HG03565 (cell line): ENCODE results near the gene ZBP1.

ENCODE experiments used
- ATAC-seq: cut with Tn5 transposase; IDR thresholded peaks from one replicate; pipeline ENCODE4 v1.9.1; 2021; ENCODE audit warnings: mild to moderate bottlenecking, moderate library complexity; ENCODE audit not compliant: unreplicated experiment

ZBP1 gene

DNA sequence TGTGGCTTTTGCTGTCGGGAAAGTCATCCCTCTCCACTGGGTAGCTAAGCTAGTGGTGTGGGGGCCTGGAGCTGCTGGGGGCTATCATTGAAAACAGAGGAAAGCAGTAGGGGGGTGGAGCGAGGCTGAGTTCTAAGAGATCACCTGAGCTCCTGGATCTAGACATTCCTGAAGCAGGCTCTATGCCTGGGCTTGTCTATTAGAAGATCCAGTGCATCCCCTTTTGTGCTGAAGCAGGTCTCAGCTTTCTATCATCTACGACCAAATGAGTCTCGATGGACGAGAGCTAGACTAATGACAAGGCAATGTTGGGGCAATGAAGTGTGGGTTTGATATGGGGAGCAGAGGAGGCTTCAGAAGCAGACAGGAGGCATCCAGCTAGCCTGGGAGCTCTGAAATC is 18.5 kb downstream of the ZBP1 start:
- ATAC-seq: no peak

DNA sequence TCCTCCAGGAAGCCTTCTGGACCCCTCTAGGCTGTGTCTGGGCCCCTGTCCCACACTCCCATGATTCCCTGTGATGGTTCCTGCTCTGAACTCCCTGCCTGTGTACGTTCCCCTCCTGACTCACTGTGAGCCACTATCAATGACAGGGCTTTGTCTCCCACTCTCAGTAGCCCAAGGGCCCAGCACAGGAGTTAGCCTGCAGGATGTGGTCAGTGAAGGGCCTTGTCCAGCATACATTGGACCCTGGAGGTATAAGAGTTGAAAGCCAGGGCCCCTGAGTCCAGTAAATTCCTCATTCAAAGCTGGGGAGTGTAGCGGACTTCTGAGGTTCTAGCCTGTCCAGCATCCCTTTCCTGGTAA is 19.0 kb downstream of the ZBP1 start:
- ATAC-seq: no peak

DNA sequence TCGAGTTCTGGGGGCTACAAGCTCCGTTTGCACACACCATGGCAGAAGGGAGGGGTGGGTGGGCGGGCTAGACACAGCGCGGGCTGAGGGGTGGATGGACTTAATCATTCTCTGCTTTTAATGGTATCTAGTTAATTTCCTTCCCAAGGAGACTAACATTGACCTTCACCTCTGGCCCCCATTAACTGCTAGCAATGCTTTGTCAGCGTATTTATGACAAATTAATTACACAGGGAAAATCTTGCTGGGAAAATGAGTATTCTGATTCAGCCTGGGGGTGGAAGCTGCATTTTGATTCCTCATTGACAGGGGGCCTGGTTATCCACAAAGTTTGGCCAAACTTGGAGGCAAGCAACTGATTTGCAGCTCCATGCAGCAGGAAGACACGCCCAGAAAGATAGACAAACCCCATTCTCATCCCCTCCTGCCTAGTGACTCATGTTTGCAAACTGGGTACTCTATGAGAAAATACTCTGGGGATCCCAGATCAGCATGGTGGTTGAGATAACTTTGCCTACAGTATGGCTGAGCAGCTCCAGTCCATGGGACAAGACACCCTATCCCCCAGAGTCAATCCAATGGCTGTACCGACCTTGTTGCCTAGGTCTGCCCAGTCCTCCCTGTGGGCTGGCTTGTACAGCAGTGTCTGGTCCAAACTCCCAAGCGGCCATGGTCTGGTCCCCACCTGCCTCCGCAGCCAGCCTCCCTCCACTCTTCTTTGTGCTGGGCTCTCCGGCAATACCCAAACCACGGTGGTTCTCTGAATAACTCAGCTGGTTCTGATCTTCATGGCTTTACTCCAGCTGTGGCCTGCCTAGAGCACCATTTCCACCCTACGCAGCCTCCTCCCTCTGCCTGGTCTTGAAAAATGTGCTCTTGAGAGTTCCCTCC is 19.7 kb downstream of the ZBP1 start:
- ATAC-seq: no peak

- ATAC-seq: no peak
Measured at GRCh38 chr20:57598491-57598890, 21.7 kb downstream of the ZBP1 start.

- ATAC-seq: no peak
Measured at GRCh38 chr20:57598060-57598459, 22.2 kb downstream of the ZBP1 start.

DNA sequence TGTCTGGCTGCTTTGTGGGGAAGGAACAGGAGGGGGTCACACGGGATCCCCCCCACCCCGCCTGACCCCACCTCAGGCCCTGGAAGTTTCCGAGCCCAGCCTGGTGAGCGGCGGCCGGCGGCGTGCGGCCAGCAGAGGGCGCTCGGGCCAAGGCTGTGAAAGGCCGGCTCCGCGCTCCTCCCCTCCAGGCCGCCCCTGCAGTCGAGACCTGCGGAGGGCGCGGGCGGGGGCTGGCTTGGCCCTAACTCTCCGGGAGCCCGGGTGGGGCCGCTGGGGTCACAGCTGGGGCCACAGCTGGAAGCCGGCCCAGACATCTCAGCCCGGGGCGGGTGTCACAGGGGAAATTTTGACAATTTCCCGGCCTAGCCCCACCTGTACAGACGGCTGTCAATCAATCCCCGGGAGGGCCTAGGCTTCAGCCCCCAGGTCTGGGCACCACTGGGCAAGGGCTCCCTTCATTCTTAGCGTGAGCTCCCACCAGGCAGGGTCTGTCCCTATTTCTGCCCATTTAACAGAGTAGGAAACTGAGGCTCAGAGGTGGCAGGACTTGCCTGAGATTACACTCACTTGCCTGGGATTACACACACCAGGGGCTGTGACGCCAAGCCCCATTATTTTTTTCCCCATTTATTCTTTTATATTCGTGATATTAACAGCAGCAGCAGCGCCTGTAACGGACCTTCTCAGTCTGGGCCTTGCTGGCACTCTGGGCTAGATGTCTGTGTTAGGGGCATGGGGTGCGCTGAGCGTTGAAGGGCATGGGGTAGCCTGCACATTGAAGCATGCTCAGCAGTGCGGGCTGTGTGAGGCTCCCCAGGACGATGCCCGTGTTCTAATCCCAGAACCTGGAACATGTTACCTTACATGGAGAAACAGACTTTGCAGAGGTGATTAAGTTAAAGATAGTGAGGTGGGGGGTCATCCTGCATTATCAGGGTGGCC is 23.0 kb downstream of the ZBP1 start:
- no peak for ATAC-seq

DNA sequence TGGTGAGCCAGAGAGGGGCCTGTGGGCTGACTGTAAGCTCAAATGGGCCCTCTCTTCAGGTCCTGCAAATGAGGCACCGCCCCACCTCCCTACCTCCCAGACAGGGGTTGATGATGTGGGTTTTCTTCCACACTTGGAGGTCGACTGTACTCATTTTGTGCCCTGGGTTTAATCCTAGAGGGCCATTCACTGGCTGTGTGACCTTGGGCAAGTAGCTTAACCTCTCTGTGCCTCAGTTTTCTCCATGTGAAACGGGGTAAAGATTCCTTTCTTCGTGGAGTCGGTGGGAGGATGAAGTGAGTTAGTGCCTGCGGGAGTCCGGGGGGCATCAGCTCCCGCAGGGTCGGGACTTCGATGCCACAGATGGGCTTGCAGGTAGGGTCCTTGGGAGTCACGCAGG is 23.9 kb downstream of the ZBP1 start:
- no peak for ATAC-seq

DNA sequence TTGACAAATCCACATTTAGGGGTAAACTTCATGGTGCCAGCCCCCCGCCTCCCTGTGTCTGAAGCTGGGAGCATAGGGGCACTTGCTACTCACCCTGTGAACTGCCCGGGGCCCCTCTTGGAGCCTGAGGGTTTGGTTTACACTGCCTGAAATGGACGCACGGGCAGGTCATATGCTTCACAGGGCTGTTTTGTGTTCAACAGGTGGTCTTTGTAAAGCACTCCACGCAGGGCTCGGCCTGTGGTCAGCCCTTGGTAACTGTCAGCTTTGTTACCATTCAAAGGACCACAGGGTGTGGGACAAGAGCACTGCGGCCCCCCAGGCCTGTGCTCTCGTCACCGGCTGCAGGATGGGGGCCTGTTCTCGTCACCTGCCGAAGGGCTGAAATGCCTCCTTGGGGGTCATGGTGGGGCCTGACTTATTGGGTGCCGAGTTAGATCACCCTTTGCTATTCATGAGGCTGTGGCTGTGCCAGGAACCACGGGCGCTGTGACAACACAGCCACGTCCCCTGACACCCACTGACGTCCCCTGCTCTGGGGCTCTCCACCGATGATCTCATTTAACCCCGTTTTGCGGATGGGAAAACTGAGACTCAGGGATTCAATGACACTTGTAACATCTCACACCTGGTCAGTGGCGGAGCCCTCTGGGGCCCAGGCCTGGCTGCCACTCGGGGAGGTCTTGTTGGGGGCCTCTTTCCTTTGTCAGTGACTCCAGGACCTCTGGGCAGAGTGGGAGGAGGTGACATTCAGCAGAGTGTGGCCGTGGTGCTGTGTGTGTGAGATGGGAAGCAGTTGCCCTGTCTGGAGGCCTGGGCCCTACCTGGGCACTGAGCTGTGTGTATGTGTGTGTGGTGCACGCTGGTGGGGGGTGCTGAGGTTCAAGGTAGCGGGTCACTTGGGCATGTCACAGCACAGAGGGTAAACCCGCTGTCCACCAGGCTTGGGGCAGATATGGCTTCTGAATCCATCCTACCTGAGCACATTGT is 24.9 kb downstream of the ZBP1 start:
- no peak for ATAC-seq

GRCh38 chr20:57594092-57594951 is 25.9 kb downstream of the ZBP1 start:
- no peak for ATAC-seq

- ATAC-seq: no peak
Measured at GRCh38 chr20:57593134-57593886, 26.9 kb downstream of the ZBP1 start.

DNA sequence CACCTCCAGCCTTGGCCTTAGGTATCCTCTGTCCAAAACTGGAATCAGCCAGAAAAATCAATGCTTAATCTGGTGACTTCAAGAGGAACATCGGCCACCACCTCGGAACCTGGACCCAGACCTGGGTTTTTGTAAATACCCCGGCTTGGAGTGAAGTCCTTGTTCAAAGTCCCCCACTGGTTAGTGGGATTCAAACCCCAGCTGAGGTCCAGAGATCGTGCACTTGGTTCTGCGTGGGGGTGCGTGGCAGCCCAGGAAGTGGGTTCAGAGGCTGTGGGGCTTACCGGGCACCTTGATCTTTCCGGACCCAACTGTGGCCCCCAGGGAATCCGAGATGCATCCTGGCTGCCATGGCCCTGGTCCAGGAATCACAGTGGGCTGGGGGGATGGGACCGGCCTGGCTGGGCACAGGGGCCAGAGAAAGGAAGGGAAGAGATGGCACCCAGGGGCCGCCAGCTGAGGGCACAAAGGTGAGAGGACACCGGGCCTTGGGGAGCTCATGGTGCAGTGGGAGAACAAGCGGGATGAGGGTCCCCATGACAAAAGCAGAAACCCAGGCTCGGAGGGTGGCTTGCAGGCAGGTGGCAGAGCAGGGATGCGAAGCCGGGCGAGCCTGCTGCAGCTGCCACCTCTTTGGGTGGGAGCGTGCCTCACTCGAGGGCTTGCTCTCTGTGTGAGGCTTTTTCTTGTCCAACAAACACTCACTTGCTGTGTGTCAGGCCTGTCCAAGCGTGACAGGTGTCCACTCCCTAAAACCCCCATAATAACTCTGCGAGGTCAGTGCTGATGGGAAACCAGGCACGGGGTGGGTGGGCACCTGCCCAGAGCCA is 27.7 kb downstream of the ZBP1 start:
- ATAC-seq: no peak

GRCh38 chr20:57591289-57592229 is 28.7 kb downstream of the ZBP1 start:
- ATAC-seq: no peak

DNA sequence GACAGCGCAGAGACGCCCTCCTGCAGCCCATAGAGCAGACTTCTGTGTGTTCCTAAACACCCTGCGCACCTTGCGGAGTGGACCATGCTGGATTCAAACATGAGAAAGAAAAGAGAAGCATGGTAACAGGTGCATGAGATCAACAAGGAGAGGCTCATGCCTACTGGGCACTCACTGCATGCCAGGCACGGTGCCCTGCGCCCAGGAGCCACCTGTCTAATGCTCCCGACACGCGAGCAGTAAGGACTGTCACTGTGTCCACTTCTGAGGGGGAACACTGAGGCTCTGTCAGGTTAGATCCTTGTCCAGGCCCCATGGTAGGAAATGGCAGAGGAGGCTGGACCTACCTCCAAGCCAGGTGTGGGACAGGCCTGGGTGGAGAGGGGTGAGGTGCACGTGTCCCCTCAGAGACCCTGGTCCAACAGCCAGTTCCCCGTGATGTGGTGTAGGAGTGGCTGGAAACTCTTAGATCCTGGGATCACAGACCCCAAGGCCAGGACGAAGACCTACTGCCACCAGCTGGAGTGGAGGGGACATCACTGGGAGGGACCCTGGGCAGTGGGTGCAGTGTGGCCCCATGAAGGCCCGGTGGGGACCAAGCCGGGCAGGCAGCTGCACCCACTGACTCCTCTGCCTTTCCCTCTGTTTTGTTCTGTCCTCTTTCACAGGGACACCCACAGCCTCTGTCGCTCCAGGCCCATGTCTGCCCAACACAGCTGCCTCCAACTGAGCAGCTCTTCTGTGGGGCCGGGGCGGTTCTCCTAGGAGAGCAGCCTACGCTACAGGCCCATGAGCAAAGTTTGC is 29.5 kb downstream of the ZBP1 start:
- no peak for ATAC-seq

GRCh38 chr20:57589728-57590484 is 30.3 kb downstream of the ZBP1 start:
- ATAC-seq: no peak

DNA sequence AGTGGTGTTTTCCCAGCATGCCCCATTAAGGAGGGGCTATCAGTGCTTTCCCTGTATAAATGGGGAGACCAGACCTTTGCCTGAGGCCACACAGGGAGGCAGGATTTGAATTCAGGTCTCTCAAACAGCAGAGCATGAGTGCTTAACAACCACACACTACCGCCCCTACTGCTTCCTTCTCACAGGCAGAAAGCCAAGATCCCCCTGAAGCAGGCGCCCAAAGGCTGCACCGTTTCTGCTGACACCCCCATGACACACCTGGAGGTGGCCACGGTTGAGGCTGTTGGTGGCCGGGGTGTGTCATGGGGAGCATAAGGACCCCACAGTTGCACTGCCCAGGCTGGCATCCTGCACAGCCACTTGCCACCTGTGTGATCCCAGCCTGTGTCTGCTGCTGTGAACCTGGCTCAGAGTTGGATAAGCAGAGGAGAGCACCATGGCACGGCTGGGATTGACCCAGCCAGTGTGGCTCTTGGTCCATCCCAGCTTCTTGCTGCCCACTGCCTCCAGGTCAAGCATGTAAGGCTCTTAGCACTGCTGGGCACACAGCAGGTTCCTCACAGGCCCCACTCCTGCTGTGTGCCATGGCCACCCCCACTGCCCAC is 31.0 kb downstream of the ZBP1 start:
- ATAC-seq: no peak
